ENCODE measurements around the gene TTYH3.

Gene TTYH3

DNA sequence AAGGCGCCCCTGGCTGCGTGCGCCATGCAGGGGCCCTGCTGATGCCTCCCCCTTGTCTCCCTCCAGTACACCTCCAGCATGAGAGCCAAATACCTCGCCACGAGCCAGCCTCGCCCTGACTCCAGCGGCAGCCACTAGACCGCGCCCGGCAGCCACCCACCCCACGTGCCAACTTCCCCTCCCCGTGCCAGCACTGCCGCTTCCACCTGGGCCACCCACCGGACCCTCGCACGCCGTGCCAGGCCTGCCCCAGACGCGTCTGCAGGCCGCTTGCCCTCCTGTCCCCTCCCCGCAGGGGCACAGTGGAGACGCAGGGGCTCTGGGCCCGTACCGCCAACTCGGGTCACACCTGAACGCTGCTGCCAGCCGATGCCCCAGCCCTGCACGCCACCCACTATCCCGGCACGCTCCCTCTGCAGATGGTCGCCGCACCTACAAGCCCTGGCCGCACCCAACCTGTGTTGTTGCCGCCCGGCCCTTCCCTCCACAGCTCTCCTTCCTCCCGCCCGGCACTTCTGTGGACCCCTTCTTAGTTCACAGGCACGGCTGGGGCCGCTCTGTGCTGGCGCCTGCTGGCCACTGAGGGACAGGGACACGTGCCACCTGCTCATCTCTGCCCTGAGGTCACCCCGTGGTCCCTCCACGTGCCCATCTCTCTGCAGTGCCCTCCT lies 30.0 kb downstream of the TTYH3 start:
- no peak overlapping the region for H2BK12ac ChIP-seq (ENCODE audit: low read length)
- no peak overlapping the region for H3K23ac ChIP-seq (ENCODE audit: low read length)
- H3K4me2 ChIP-seq (ENCODE audit: low read length) = no peak overlapping the region
- no peak overlapping the region for H2AFZ ChIP-seq (ENCODE audit: insufficient read depth, low read length, poor library complexity)
- no peak overlapping the region for H4K91ac ChIP-seq (ENCODE audit: low read depth, low read length)
- H3K27ac ChIP-seq (ENCODE audit: low read depth, low read length) = no peak overlapping the region
- WGBS (ENCODE audit: extremely low coverage, insufficient coverage, insufficient read length) = no CpG with 5 or more reads among the region's 43 CpGs
- H3K79me1 ChIP-seq (ENCODE audit: low read length) = no peaks in the 10 kb centered on the region
- H2BK120ac ChIP-seq (ENCODE audit: insufficient read depth, low read length, poor library complexity) = no peak overlapping the region
- no peak overlapping the region for H2BK5ac ChIP-seq (ENCODE audit: low read depth, low read length, poor library complexity)
- H3K36me3 ChIP-seq (ENCODE audit: control insufficient read depth in 1 of 2, insufficient read depth in 2 of 2, low read length in 2 of 2) = peaks cover 58 to 59% of the 10 kb centered on the region in 2 experiments
- H3K27me3 ChIP-seq (ENCODE audit: insufficient read depth, low read length) = no peaks in the 10 kb centered on the region
- H3K4ac ChIP-seq (ENCODE audit: low read depth, low read length) = no peak overlapping the region
- H3K18ac ChIP-seq (ENCODE audit: low read length) = no peak overlapping the region
- no peak overlapping the region for H4K8ac ChIP-seq (ENCODE audit: low read depth, low read length)
- peaks cover 2% of the 10 kb centered on the region for H3K9me3 ChIP-seq (ENCODE audit: insufficient read depth, low read depth, low read length)
- H4K12ac ChIP-seq (ENCODE audit: low read depth, low read length) = no peak overlapping the region
- no peak overlapping the region for H2AK5ac ChIP-seq (ENCODE audit: low read length)
- H3K9ac ChIP-seq (ENCODE audit: low read length) = no peak overlapping the region
- no peak for DNase-seq
- no peaks in the 10 kb centered on the region for H3K4me1 ChIP-seq (ENCODE audit: control insufficient read depth in 1 of 2, insufficient read depth in 2 of 2, low read length in 2 of 2)
- H3K4me3 ChIP-seq (ENCODE audit: low read depth, low read length) = no peak overlapping the region
- no peak overlapping the region for H3K14ac ChIP-seq (ENCODE audit: low read length)
- no peaks in the 10 kb centered on the region for H3K79me2 ChIP-seq (ENCODE audit: control insufficient read depth, insufficient read depth, low read length, poor library complexity)

DNA sequence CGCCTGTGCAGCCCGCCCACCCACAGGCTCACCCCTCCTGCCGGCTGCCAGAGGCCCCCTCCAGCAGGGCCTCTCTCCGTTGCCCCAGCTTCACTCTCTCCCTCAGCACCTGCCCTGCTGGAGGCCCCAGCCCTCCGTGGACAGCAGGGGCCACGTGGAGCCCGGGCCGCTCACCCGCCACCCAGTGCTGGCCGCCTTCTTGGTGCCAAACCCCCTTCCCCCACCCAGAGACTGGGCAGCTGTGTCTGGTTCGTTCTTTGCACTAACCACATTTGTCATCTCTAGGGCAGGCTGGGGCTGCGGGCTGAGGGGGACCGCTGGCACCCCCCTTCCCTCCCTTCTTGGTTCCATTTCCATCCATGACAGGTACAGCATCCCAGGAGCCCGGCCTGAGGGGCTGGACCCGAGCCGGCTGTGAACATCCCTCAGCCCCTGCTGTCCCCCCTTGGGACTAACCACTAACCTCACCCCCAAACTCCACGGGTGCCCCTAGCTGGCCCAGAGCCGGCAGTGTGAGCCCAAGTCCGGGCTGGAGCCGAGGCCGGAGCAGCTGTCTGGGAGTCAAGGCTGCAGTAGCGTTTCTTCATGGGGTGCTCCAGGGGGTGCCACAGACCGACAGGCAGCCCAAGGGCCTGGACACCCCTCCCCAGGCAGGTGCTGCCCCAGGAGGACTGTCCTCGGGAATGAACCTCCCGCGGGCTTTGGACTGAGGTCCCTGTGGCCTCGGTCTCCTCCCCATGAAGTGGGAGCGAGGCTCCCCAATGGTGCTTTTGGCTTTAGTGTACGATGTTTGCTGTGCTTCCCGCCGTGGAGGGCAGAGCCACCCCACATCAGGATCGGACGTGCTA lies 30.7 kb downstream of the TTYH3 start:
- DNase-seq = no peak
- H3K27ac ChIP-seq (ENCODE audit: low read depth, low read length) = no peak overlapping the region
- no peak overlapping the region for H3K9ac ChIP-seq (ENCODE audit: low read length)
- H4K8ac ChIP-seq (ENCODE audit: low read depth, low read length) = no peak overlapping the region
- H4K12ac ChIP-seq (ENCODE audit: low read depth, low read length) = no peak overlapping the region
- no peak overlapping the region for H2BK12ac ChIP-seq (ENCODE audit: low read length)
- H3K4ac ChIP-seq (ENCODE audit: low read depth, low read length) = no peak overlapping the region
- WGBS (ENCODE audit: extremely low coverage, insufficient coverage, insufficient read length) = no CpG with 5 or more reads among the region's 33 CpGs
- no peaks in the 10 kb centered on the region for H3K4me1 ChIP-seq (ENCODE audit: control insufficient read depth in 1 of 2, insufficient read depth in 2 of 2, low read length in 2 of 2)
- no peak overlapping the region for H3K18ac ChIP-seq (ENCODE audit: low read length)
- H3K14ac ChIP-seq (ENCODE audit: low read length) = no peak overlapping the region
- H2AFZ ChIP-seq (ENCODE audit: insufficient read depth, low read length, poor library complexity) = no peak overlapping the region
- H2BK120ac ChIP-seq (ENCODE audit: insufficient read depth, low read length, poor library complexity) = no peak overlapping the region
- no peak overlapping the region for H3K4me2 ChIP-seq (ENCODE audit: low read length)
- H3K27me3 ChIP-seq (ENCODE audit: insufficient read depth, low read length) = no peaks in the 10 kb centered on the region
- H3K4me3 ChIP-seq (ENCODE audit: low read depth, low read length) = no peak overlapping the region
- H3K79me2 ChIP-seq (ENCODE audit: control insufficient read depth, insufficient read depth, low read length, poor library complexity) = no peaks in the 10 kb centered on the region
- no peaks in the 10 kb centered on the region for H3K79me1 ChIP-seq (ENCODE audit: low read length)
- no peak overlapping the region for H4K91ac ChIP-seq (ENCODE audit: low read depth, low read length)
- H3K9me3 ChIP-seq (ENCODE audit: insufficient read depth, low read depth, low read length) = peaks cover 2% of the 10 kb centered on the region
- H2AK5ac ChIP-seq (ENCODE audit: low read length) = no peak overlapping the region
- H3K23ac ChIP-seq (ENCODE audit: low read length) = no peak overlapping the region
- H2BK5ac ChIP-seq (ENCODE audit: low read depth, low read length, poor library complexity) = no peak overlapping the region
- peaks cover 50 to 52% of the 10 kb centered on the region in 2 experiments for H3K36me3 ChIP-seq (ENCODE audit: control insufficient read depth in 1 of 2, insufficient read depth in 2 of 2, low read length in 2 of 2)

DNA sequence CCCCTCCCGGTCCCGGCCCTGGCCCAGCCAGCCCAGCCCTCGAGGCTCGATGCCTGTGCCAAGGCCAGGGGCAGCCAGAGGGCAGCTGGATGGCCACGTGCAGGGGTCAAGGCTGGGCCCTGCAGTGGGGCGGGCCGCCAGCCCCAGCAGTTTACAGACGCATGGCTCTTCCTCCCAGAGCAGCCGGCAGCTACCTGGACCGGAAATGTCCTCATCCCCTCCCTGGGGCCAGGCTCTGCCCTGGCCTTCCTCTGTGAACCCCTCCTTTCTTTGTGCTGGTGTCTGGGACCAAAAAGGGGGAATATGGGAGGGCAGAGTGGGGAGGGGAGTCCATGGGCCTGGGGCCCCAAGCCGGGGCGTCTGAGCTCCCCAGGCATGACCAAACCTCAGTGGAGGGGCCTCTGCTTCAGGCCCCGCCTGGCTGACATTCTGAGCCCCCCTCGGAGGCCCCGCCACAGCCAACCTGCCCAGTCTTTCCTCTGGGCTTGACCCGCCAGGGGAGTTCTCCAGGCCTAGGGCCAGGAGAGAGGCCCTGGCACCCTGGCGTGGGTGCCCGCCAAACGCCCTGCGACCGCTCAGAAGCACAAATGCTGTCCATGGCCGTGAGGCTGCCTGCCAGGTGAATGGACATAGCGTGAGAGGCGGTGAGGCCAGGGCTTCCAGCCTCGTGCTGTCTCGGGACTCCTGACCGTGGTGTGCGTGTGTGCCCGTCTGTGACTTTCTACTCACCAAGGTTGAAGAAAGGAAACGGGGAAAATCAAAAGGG lies 31.5 kb downstream of the TTYH3 start:
- Histone ChIP-seq H3K4me2 (ENCODE audit: low read length) (no peak overlapping the region), H3K79me2 (ENCODE audit: control insufficient read depth, insufficient read depth, low read length, poor library complexity) (no peaks in the 10 kb centered on the region), H2AK5ac (ENCODE audit: low read length) (no peak overlapping the region), H3K27me3 (ENCODE audit: insufficient read depth, low read length) (no peaks in the 10 kb centered on the region), H2BK12ac (ENCODE audit: low read length) (no peak overlapping the region), H3K4me1 (ENCODE audit: control insufficient read depth in 1 of 2, insufficient read depth in 2 of 2, low read length in 2 of 2) (peaks cover 2 to 3% of the 10 kb centered on the region in 2 experiments), H3K9me3 (ENCODE audit: insufficient read depth, low read depth, low read length) (peaks cover 2% of the 10 kb centered on the region), H3K18ac (ENCODE audit: low read length) (no peak overlapping the region), H4K91ac (ENCODE audit: low read depth, low read length) (no peak overlapping the region), H3K4ac (ENCODE audit: low read depth, low read length) (no peak overlapping the region), H4K8ac (ENCODE audit: low read depth, low read length) (no peak overlapping the region), H2AFZ (ENCODE audit: insufficient read depth, low read length, poor library complexity) (no peak overlapping the region), H3K14ac (ENCODE audit: low read length) (no peak overlapping the region), H3K79me1 (ENCODE audit: low read length) (no peaks in the 10 kb centered on the region), H2BK5ac (ENCODE audit: low read depth, low read length, poor library complexity) (no peak overlapping the region), H3K36me3 (ENCODE audit: control insufficient read depth in 1 of 2, insufficient read depth in 2 of 2, low read length in 2 of 2) (peaks cover 42 to 44% of the 10 kb centered on the region in 2 experiments), H3K23ac (ENCODE audit: low read length) (no peak overlapping the region), H3K9ac (ENCODE audit: low read length) (no peak overlapping the region), H3K4me3 (ENCODE audit: low read depth, low read length) (no peak overlapping the region), H3K27ac (ENCODE audit: low read depth, low read length) (no peak overlapping the region), H2BK120ac (ENCODE audit: insufficient read depth, low read length, poor library complexity) (no peak overlapping the region), H4K12ac (ENCODE audit: low read depth, low read length) (no peak overlapping the region)
- DNase-seq = no peak
- no CpG with 5 or more reads among the region's 30 CpGs for WGBS (ENCODE audit: extremely low coverage, insufficient coverage, insufficient read length)

DNA sequence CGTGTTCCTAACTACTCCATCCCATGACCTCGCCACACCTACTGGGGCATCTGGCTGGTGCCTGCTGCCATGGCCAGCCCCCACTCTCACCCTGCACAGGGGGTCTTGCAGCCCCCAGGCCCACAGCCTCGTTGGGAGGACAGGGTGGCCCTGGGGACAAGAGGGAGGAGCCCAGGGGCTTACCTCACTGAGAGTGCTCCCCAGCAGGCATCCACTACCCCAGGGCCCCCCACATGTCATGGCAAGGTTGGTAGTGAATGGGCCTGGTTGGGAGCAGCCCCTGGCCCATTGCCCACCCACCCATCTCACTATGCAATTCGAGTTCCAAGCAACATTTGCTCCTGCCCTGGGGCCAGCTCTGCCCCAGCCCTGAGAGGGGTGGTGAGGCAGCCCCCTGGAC lies 32.2 kb downstream of the TTYH3 start:
- no peak overlapping the region for H3K18ac ChIP-seq (ENCODE audit: low read length)
- no peak overlapping the region for H2BK5ac ChIP-seq (ENCODE audit: low read depth, low read length, poor library complexity)
- no peak overlapping the region for H2AFZ ChIP-seq (ENCODE audit: insufficient read depth, low read length, poor library complexity)
- H2BK12ac ChIP-seq (ENCODE audit: low read length) = no peak overlapping the region
- H4K12ac ChIP-seq (ENCODE audit: low read depth, low read length) = no peak overlapping the region
- no peaks in the 10 kb centered on the region for H3K79me1 ChIP-seq (ENCODE audit: low read length)
- no peak overlapping the region for H3K27ac ChIP-seq (ENCODE audit: low read depth, low read length)
- peaks cover 3 to 4% of the 10 kb centered on the region in 2 experiments for H3K4me1 ChIP-seq (ENCODE audit: control insufficient read depth in 1 of 2, insufficient read depth in 2 of 2, low read length in 2 of 2)
- H3K4ac ChIP-seq (ENCODE audit: low read depth, low read length) = no peak overlapping the region
- no CpG with 5 or more reads among the region's 4 CpGs for WGBS (ENCODE audit: extremely low coverage, insufficient coverage, insufficient read length)
- no peak overlapping the region for H3K4me3 ChIP-seq (ENCODE audit: low read depth, low read length)
- no peak overlapping the region for H4K8ac ChIP-seq (ENCODE audit: low read depth, low read length)
- no peak overlapping the region for H3K4me2 ChIP-seq (ENCODE audit: low read length)
- no peak overlapping the region for H3K23ac ChIP-seq (ENCODE audit: low read length)
- H2BK120ac ChIP-seq (ENCODE audit: insufficient read depth, low read length, poor library complexity) = no peak overlapping the region
- H4K91ac ChIP-seq (ENCODE audit: low read depth, low read length) = no peak overlapping the region
- no peak for DNase-seq
- H3K9ac ChIP-seq (ENCODE audit: low read length) = no peak overlapping the region
- no peaks in the 10 kb centered on the region for H3K79me2 ChIP-seq (ENCODE audit: control insufficient read depth, insufficient read depth, low read length, poor library complexity)
- peaks cover 35 to 38% of the 10 kb centered on the region in 2 experiments for H3K36me3 ChIP-seq (ENCODE audit: control insufficient read depth in 1 of 2, insufficient read depth in 2 of 2, low read length in 2 of 2)
- H3K14ac ChIP-seq (ENCODE audit: low read length) = no peak overlapping the region
- H3K9me3 ChIP-seq (ENCODE audit: insufficient read depth, low read depth, low read length) = peaks cover 2% of the 10 kb centered on the region
- no peaks in the 10 kb centered on the region for H3K27me3 ChIP-seq (ENCODE audit: insufficient read depth, low read length)
- H2AK5ac ChIP-seq (ENCODE audit: low read length) = no peak overlapping the region
